ENCODE data around the gene ECSIT. TPM values are rescaled to one million over a fixed set of nuclear protein-coding genes. Genes with fewer than 3 reads are reported as not detected.

Gene ECSIT
- total RNA-seq, 1 donor from 2014 or later, result 32.1 TPM

DNA sequence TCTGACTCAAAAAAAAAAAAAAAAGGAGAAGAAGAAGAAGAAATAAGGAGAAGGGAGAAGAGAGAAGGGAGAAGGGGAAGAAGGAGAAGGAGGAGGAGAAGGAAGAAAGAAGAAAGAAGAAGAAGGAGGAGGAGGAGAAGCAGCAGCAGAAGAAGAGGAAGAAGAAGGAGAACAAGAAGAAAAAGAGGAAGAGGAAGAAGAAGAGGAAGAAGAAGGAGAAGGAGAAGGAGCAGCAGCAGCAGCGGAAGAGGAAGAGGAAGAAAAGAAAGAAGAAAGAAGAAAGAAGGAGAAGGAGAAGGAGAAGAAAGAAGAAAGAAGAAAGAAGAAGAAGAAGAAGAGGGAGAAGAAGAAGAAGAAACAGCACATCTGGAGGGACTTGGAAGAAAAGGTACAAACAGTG is 5.6 kb upstream of the ECSIT start:
- TF ChIP-seq, protein P1, sequence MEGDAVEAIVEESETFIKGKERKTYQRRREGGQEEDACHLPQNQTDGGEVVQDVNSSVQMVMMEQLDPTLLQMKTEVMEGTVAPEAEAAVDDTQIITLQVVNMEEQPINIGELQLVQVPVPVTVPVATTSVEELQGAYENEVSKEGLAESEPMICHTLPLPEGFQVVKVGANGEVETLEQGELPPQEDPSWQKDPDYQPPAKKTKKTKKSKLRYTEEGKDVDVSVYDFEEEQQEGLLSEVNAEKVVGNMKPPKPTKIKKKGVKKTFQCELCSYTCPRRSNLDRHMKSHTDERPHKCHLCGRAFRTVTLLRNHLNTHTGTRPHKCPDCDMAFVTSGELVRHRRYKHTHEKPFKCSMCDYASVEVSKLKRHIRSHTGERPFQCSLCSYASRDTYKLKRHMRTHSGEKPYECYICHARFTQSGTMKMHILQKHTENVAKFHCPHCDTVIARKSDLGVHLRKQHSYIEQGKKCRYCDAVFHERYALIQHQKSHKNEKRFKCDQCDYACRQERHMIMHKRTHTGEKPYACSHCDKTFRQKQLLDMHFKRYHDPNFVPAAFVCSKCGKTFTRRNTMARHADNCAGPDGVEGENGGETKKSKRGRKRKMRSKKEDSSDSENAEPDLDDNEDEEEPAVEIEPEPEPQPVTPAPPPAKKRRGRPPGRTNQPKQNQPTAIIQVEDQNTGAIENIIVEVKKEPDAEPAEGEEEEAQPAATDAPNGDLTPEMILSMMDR (IDR thresholded peaks at IDR 0.05; ENCODE audit: unreplicated experiment), result no peak
- Mint-ChIP-seq H3K36me3 (no peaks in the 10 kb centered on the region), H3K9me3 (no peaks in the 10 kb centered on the region), H3K4me3 (peak overlapping the region; percentile 2), H3K27me3 (ENCODE audit: low read depth) (no peaks in the 10 kb centered on the region), H3K27ac (peak overlapping the region; percentile 63), H3K4me1 (peaks cover 16% of the 10 kb centered on the region)
- no peak for DNase-seq (ENCODE audit: low spot score in 2 of 2, unreplicated experiment in 2 of 2)

DNA sequence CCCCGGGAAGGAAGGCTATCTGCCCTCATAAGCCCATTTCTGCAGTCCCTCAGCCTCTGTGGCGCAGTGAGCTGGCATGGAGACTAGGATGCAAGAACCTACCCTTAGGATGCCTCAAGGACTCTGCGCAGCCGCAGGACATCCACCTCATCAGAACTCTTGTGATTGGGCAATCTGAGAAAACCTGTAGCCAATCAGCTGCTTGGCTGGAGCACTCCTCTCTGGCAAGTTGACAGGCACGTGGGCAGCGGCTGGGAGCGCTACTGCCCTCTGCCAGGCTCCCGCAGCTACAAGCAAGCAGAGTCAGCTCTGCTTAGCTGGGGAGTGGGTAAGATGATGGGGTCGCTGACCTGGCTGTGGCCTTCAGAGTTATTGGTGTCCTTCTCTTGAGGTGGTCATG is 1.5 kb upstream of the ECSIT start:
- no peak for DNase-seq (ENCODE audit: low spot score in 2 of 2, unreplicated experiment in 2 of 2)
- Mint-ChIP-seq H3K4me3 (no peak overlapping the region), H3K9me3 (no peaks in the 10 kb centered on the region), H3K27me3 (ENCODE audit: low read depth) (no peaks in the 10 kb centered on the region), H3K36me3 (peaks cover 3% of the 10 kb centered on the region), H3K4me1 (peaks cover 10% of the 10 kb centered on the region), H3K27ac (no peak overlapping the region)
- TF ChIP-seq, protein P1 (IDR thresholded peaks at IDR 0.05; ENCODE audit: unreplicated experiment), result no peak

GRCh38 chr19:11519138-11519537 is 9.8 kb downstream of the ECSIT start:
- TF ChIP-seq, protein P1 (IDR thresholded peaks at IDR 0.05; ENCODE audit: unreplicated experiment), result no peak
- Mint-ChIP-seq H3K27me3 (ENCODE audit: low read depth) (no peaks in the 10 kb centered on the region), H3K9me3 (no peaks in the 10 kb centered on the region), H3K36me3 (peaks cover 9% of the 10 kb centered on the region), H3K27ac (no peak overlapping the region), H3K4me3 (no peak overlapping the region), H3K4me1 (no peaks in the 10 kb centered on the region)
- no peak for DNase-seq (ENCODE audit: low spot score in 2 of 2, unreplicated experiment in 2 of 2)

GRCh38 chr19:11513946-11514345 is 15.0 kb downstream of the ECSIT start:
- Mint-ChIP-seq H3K27ac (no peak overlapping the region), H3K4me3 (no peak overlapping the region), H3K9me3 (no peaks in the 10 kb centered on the region), H3K36me3 (peaks cover 12% of the 10 kb centered on the region), H3K27me3 (ENCODE audit: low read depth) (no peaks in the 10 kb centered on the region), H3K4me1 (no peaks in the 10 kb centered on the region)
- DNase-seq (ENCODE audit: low spot score in 2 of 2, unreplicated experiment in 2 of 2), result no peak
- TF ChIP-seq, protein P1 (IDR thresholded peaks at IDR 0.05; ENCODE audit: unreplicated experiment), result no peak

GRCh38 chr19:11510444-11510843 is 18.5 kb downstream of the ECSIT start:
- H3K4me1 Mint-ChIP-seq, result peaks cover 7% of the 10 kb centered on the region
- H3K9me3 Mint-ChIP-seq, result no peaks in the 10 kb centered on the region
- H3K27me3 Mint-ChIP-seq (ENCODE audit: low read depth), result no peaks in the 10 kb centered on the region
- no peak overlapping the region for H3K4me3 Mint-ChIP-seq
- H3K27ac Mint-ChIP-seq, result no peak overlapping the region
- H3K36me3 Mint-ChIP-seq, result peaks cover 12% of the 10 kb centered on the region
- TF ChIP-seq, protein P1 (IDR thresholded peaks at IDR 0.05; ENCODE audit: unreplicated experiment), result no peak
- DNase-seq (ENCODE audit: low spot score in 2 of 2, unreplicated experiment in 2 of 2), result no peak

Measured in mesothelial cell of epicardium (in vitro differentiated cells).